ENCODE results near the gene E2F4.

The E2F4 gene

GRCh38 chr16:67177743-67178699 lies 13.9 kb upstream of the E2F4 start:
- no peak for DNase-seq (ENCODE audit: low read depth)
- TF ChIP-seq, protein P1, sequence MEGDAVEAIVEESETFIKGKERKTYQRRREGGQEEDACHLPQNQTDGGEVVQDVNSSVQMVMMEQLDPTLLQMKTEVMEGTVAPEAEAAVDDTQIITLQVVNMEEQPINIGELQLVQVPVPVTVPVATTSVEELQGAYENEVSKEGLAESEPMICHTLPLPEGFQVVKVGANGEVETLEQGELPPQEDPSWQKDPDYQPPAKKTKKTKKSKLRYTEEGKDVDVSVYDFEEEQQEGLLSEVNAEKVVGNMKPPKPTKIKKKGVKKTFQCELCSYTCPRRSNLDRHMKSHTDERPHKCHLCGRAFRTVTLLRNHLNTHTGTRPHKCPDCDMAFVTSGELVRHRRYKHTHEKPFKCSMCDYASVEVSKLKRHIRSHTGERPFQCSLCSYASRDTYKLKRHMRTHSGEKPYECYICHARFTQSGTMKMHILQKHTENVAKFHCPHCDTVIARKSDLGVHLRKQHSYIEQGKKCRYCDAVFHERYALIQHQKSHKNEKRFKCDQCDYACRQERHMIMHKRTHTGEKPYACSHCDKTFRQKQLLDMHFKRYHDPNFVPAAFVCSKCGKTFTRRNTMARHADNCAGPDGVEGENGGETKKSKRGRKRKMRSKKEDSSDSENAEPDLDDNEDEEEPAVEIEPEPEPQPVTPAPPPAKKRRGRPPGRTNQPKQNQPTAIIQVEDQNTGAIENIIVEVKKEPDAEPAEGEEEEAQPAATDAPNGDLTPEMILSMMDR (IDR thresholded peaks at IDR 0.05; ENCODE audit: control insufficient read depth, insufficient read depth, low read depth, low read length, missing control alignments): no peak
- peak overlapping the region; percentile 26 for H3K4me3 ChIP-seq (ENCODE audit: control insufficient read depth, low read depth, low read length)

DNA sequence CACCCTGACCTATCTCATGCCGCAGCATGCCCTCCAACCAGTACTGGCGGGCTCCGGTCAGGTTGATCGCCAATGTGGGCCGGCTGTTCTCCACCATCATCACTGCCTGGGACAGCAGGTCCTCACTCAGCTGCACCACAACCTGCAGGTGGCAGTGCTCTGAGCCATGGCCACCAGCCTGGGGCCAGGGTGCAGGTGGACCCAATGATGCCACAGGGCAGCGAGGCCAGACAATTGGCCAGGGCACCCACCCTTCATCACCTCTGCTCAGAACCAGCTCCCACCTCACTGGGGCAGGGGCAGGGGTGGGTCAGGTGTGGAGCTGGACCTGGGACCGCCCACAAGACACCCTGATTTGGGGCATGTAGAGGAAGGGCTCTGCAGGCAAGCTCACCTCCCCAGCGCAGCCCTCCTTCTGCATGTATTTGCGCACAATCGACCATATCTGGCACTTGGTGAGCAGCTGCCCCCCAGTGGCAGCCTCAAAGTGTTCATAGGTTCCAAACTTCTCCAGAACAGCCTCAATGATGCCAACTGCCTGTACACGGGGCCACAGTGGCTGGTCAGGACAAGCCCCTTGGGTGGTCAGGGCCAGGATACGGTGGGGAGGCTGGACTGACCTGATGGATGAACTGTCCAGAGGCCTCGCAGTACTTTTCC lies 12.4 kb upstream of the E2F4 start:
- TF ChIP-seq, protein P1 (IDR thresholded peaks at IDR 0.05; ENCODE audit: control insufficient read depth, insufficient read depth, low read depth, low read length, missing control alignments): no peak
- H3K4me3 ChIP-seq (ENCODE audit: control insufficient read depth, low read depth, low read length): no peak overlapping the region
- no peak for DNase-seq (ENCODE audit: low read depth)

- H3K4me3 ChIP-seq (ENCODE audit: control insufficient read depth, low read depth, low read length): no peak overlapping the region
- DNase-seq (ENCODE audit: low read depth): no peak
- TF ChIP-seq, protein P1 (IDR thresholded peaks at IDR 0.05; ENCODE audit: control insufficient read depth, insufficient read depth, low read depth, low read length, missing control alignments): no peak
Measured at GRCh38 chr16:67180166-67180565, 11.8 kb upstream of the E2F4 start.

DNA sequence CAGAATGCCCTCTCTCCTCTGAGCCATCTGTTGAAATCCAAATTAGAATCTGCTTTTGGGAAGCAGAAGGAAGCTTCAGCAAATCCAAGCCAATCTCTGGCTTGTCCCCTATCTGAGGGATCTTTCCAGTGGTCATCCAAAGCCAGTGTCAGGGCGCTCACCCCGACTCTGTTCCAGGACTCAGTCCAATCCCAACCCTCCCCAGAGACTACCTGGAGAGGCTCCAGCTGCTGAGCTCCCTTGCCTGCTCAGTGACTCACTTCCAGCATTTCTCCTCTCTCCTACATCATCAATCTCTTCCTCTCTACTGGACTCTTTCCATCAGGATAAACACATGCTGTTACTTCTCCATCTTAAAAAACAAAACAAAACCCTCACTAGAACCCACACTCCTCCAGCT lies 10.6 kb upstream of the E2F4 start:
- peak; percentile 52 for DNase-seq (ENCODE audit: low read depth)
- TF ChIP-seq, protein P1 (IDR thresholded peaks at IDR 0.05; ENCODE audit: control insufficient read depth, insufficient read depth, low read depth, low read length, missing control alignments): no peak
- H3K4me3 ChIP-seq (ENCODE audit: control insufficient read depth, low read depth, low read length): no peak overlapping the region

DNA sequence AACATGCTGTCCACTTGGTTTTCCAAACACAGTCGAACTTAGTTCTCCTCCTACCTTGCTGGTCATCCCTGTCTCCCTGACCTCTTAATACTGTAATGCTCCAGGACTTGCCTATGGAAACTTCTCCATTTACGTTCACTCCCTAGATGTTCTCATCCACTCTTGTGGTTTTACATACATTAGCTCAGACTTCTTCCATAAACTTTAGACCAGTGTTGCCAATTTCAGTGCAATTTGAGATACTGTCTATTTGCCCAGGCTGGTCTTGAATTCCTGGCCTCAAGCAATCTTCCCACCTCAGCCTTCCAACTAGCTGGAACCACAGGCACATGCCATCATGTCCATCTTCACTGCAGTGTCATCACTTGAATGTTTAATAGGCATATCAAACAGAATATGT lies 9.7 kb upstream of the E2F4 start:
- H3K4me3 ChIP-seq (ENCODE audit: control insufficient read depth, low read depth, low read length): no peak overlapping the region
- TF ChIP-seq, protein P1 (IDR thresholded peaks at IDR 0.05; ENCODE audit: control insufficient read depth, insufficient read depth, low read depth, low read length, missing control alignments): no peak
- DNase-seq (ENCODE audit: low read depth): no peak

DNA sequence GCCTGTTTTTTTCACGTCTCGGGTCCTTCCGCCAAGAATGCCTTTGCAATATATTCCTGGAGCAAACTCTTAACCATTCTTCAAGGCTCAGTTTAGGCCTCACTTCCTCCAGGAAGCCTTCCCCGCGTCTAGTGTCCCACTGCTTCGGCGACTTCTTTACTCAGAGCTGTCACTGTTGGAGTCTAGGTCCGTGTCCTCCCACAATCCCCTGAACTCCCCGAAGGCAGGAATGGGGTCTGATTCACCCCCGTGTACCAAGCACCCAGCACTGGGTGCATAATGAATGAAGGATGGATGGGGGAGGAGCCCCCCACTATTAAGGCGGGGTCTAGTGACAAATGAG lies 8.7 kb upstream of the E2F4 start:
- peak overlapping the region; percentile 46 for H3K4me3 ChIP-seq (ENCODE audit: control insufficient read depth, low read depth, low read length)
- no peak for DNase-seq (ENCODE audit: low read depth)
- TF ChIP-seq, protein P1 (IDR thresholded peaks at IDR 0.05; ENCODE audit: control insufficient read depth, insufficient read depth, low read depth, low read length, missing control alignments): no peak
